Mesothelial cell of epicardium (in vitro differentiated cells): ENCODE measurements around the gene TANGO6. TPM values are rescaled to one million over a fixed set of nuclear protein-coding genes. Genes with fewer than 3 reads are reported as not detected.

Experiments
- DNase-seq, 2 experiments: peaks; one replicate each; pipeline ENCODE4 v3.0.0; 2021; ENCODE audit warnings: low spot score in 2 of 2; ENCODE audit not compliant: unreplicated experiment in 2 of 2
- H3K27ac Mint-ChIP-seq: 2 replicates; pipeline ENCODE4 v1.8.0; 2021; ENCODE audit warnings: mixed read lengths
- H3K27me3 Mint-ChIP-seq: 2 replicates; pipeline ENCODE4 v1.8.0; 2021; ENCODE audit warnings: low read depth, mixed read lengths
- H3K36me3 Mint-ChIP-seq: 2 replicates; pipeline ENCODE4 v1.8.0; 2021; ENCODE audit warnings: mixed read lengths
- H3K4me1 Mint-ChIP-seq: 2 replicates; pipeline ENCODE4 v1.8.0; 2021; ENCODE audit warnings: mixed read lengths
- H3K4me3 Mint-ChIP-seq: 2 replicates; pipeline ENCODE4 v1.8.0; 2021; ENCODE audit warnings: mild to moderate bottlenecking, moderate library complexity, mixed read lengths
- H3K9me3 Mint-ChIP-seq: 2 replicates; pipeline ENCODE4 v1.8.0; 2021; ENCODE audit warnings: mixed read lengths
- CTCF ChIP-seq: fragments of 200-600 bp; sonication (generic); IDR thresholded peaks from one replicate; pipeline ENCODE4 v1.5.0; 2021; ENCODE audit warnings: antibody characterized with exemption; ENCODE audit not compliant: unreplicated experiment
- total RNA-seq: library from RNA; stranded (reverse); gene quantifications from 3 replicates; pipeline ENCODE4 v1.2.1, GENCODE V29; 2021

The TANGO6 gene
- total RNA-seq, 1 donor from 2014 or later, result 12.8 TPM

- Mint-ChIP-seq H3K9me3 (no peaks in the 10 kb centered on the region), H3K4me1 (peaks cover 9% of the 10 kb centered on the region), H3K27ac (no peak overlapping the region), H3K27me3 (no peaks in the 10 kb centered on the region), H3K36me3 (peaks cover 37% of the 10 kb centered on the region), H3K4me3 (no peak overlapping the region)
- no peak for DNase-seq
- no peak for TF ChIP-seq CTCF
These were observed 36.4 kb upstream of the TANGO6 start for GRCh38 chr16:68806981-68807380.

- Mint-ChIP-seq H3K27ac (peak overlapping the region; percentile 59), H3K9me3 (no peaks in the 10 kb centered on the region), H3K4me1 (no peaks in the 10 kb centered on the region), H3K27me3 (no peaks in the 10 kb centered on the region), H3K36me3 (peaks cover 49% of the 10 kb centered on the region), H3K4me3 (no peak overlapping the region)
- TF ChIP-seq CTCF, result no peak
- DNase-seq, result no peak
These were observed 28.8 kb upstream of the TANGO6 start for GRCh38 chr16:68814516-68814915.

GRCh38 chr16:68823401-68824135 is 19.8 kb upstream of the TANGO6 start:
- Mint-ChIP-seq H3K27ac (peak overlapping the region; percentile 96), H3K4me1 (peaks cover 10% of the 10 kb centered on the region), H3K27me3 (no peaks in the 10 kb centered on the region), H3K9me3 (no peaks in the 10 kb centered on the region), H3K4me3 (peak overlapping the region; percentile 6), H3K36me3 (peaks cover 43% of the 10 kb centered on the region)
- TF ChIP-seq CTCF, result no peak
- DNase-seq, result no peak

- peaks cover 52% of the 10 kb centered on the region for H3K36me3 Mint-ChIP-seq
- DNase-seq, result no peak
- H3K9me3 Mint-ChIP-seq, result peaks cover under 1% of the 10 kb centered on the region
- peaks cover 10% of the 10 kb centered on the region for H3K4me1 Mint-ChIP-seq
- H3K4me3 Mint-ChIP-seq, result no peak overlapping the region
- no peak overlapping the region for H3K27ac Mint-ChIP-seq
- no peak for TF ChIP-seq CTCF
- no peaks in the 10 kb centered on the region for H3K27me3 Mint-ChIP-seq
These were observed 17.9 kb upstream of the TANGO6 start for GRCh38 chr16:68825427-68825826.

GRCh38 chr16:68826652-68827051 is 16.7 kb upstream of the TANGO6 start:
- Mint-ChIP-seq H3K36me3 (peaks cover 49% of the 10 kb centered on the region), H3K27ac (no peak overlapping the region), H3K4me3 (no peak overlapping the region), H3K27me3 (no peaks in the 10 kb centered on the region), H3K9me3 (peaks cover 4% of the 10 kb centered on the region), H3K4me1 (peaks cover 10% of the 10 kb centered on the region)
- TF ChIP-seq CTCF, result no peak
- DNase-seq, result no peak
